ENCODE data around the gene NEU1.
"Not testable (repeated sequence)": the region's sequence is repeated elsewhere in the genome, so short reads cannot be mapped to it uniquely, and the experiment has no call there.

NEU1 gene

GRCh38 chr6:31837369-31838113, 25.1 kb downstream of the NEU1 start:
- DNase-seq, result no peak

GRCh38 chr6:31836474-31837368, 25.9 kb downstream of the NEU1 start:
- no peak for DNase-seq

DNA sequence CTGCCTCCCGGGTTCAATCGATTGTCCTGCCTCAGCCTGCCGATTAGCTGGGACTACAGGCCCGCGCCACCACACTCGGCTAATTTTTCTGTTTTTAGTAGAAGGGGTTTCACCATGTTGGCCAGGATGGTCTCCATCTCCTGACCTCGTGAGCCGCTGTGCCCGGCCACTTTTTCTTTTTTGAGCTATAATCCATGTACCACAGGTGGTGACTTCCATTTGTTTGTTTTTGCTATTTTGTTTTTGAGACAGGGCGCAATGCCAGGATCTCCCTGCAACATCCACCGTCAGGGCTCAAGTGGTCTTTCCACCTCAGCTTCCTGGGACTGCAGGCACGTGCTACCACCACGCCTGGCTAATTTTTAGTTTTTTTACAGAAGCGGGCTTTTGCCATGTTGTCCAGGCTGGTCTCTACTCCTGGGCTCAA, 26.6 kb downstream of the NEU1 start:
- peak; percentile 42 for DNase-seq

GRCh38 chr6:31834367-31835250, 28.0 kb downstream of the NEU1 start:
- peak; percentile 93 for DNase-seq

DNA sequence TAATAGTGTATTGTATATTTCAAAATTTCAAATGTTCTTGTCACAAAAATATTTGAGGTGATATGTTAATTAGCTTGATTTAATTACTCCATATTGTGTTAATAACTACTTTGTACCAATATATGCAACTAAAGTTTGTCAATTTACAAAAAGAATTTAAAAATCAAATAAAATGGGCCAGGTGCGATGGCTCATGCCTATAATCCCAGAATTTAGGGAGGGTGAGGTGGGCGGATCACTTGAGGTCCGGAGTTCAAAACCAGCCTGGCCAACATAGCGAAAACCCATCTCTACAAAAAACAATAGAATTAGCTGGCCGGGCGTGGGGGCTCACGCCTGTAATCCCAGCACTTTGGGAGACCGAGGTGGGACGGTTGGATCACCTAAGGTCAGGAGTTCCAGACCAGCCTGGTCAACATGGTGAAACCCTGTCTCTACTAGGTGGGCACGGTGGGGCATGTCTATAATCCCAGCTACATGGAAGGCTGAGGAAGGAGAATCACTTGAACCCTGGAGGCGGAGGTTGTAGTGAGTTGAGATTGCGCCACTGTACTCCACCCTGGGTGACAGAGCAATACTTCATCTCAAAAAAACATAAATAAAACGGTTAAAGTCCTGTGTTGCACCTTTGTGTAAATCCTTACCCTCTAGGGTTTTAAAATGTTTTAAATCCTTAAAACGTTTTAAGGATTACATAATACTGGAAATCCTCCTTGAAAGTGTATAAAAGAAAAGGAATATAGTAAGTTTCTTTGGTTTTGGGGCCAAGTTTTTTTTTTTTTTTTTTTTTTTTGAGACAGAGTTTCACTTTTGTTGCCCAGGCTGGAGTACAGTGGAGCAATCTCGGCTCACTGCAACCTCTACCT, 31.0 kb downstream of the NEU1 start:
- DNase-seq, result no peak

DNA sequence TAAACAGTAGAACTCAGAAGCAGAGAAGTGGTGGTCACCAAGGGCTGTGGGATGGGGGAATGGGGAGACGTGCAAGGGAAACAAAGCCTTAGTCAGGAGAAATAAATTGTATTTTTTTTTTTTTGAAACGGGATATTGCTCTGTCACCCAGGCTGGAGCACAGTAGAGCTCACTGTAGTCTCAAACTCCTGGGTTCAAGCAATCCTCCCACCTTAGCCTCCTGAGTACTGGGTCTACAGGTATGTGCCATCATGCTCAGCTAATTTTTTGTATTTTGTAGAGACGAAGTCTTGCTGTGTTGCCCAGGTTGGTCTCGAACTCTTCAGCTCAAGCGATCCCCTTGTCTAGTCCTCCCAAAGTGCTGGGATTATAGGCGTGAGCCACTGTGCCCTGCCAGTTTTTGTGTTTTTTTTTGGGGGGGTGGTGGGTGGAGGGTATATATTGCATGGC, 31.7 kb downstream of the NEU1 start:
- DNase-seq, result no peak

GRCh38 chr6:31829633-31830283, 32.9 kb downstream of the NEU1 start:
- peak; percentile 31 for DNase-seq

- peak; percentile 100 for DNase-seq
Measured at GRCh38 chr6:31827286-31828079, 35.1 kb downstream of the NEU1 start, which contains the start of gene HSPA1B. TSS of gene HSPA1B (plus strand) at chr6:31827738. CDS start at chr6:31827951, 213 bp downstream.

- peak; percentile 82 for DNase-seq
Measured at GRCh38 chr6:31826793-31827285, 35.8 kb downstream of the NEU1 start.

DNA sequence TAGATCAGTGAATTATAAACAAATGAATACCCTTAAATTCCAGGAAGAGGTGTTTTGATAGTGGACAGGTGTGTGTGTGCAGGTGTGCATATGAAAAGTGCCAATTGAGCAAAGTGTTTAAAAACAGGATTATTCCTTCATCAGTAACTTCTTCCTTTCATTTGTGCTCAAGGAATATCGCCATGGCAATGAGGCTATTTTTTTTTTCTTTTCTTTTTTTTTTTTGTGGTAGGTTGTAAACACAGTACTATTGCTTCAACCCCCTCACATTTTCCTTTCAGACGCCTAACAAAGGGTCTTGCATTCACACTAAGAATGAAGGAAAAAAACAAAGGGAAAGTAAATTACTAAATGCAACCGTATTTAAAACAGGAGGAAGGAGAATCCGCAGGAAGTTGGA, 37.1 kb downstream of the NEU1 start:
- DNase-seq, result no peak

- not testable (repeated sequence) for DNase-seq
Measured at GRCh38 chr6:31823592-31824196, 38.9 kb downstream of the NEU1 start.

- peak; percentile 60 for DNase-seq
Measured at GRCh38 chr6:31822036-31822821, 40.4 kb downstream of the NEU1 start.

GRCh38 chr6:31821301-31822035, 41.2 kb downstream of the NEU1 start:
- DNase-seq, result peak; percentile 61

DNA sequence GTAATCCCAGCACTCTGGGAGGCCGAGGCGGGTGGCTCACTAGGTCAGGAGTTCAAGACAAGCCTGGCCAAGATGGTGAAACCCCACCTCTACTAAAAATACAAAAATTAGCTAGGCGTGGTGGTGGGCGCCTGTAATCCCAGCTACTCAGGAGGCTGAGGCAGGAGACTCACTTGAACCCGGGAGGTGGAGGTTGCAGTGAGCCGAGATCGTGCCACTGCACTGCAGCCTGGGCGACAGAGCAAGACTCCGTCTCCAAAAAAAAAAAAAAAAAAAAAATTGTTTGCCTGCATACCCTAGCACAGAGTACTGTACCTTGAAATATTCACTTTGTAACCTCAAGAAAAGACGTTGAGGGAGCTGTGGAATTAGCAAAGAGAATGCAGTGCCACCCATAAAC, 42.2 kb downstream of the NEU1 start:
- not testable (repeated sequence) for DNase-seq

DNA sequence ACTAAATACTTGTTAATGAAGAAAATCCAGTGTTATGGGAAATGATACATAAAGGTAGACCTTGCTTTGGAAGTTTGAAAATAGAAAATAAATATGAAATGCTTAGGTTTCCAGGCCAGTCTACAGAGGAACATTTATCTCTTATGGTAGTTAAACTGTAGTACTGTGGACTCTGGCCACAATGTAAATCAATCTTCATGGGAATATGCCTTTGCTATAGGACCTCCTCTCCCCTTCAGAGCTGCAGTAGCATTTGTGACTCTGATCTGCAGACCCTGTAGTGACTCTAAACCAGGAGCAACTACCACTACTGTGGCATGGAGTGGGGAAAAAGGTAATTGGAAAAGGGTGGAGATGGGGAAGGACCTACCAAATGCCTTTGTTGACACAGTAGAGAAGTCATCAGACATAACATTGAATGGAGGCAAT, 42.7 kb downstream of the NEU1 start:
- DNase-seq, result no peak

DNA sequence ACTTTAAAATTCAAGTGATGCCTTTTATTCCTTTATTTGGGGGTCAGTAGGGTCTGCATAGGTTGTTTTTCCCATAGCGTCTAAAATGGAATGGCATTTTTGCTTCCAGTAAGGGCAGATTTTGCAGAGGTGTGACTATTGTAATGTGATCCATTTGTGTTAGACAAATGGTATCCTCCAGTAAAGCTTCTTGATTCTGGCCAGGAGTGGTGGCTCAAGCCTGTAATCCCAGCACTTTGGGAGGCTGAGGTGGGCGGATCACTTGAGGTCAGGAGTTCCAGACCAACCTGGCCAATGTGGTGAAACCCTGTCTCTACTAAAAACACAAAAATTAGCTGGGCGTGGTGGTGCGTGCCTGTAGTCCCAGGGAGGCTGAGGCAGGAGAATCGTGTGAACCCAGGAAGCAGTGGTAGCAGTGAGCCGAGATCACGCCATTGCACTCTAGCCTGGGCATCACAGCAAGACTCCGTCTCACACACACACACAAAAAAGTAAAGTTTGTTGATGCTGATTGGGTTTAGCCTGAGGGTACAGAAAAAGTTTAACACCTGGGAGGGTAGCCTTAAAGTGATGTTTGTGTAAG, 44.6 kb downstream of the NEU1 start:
- not testable (repeated sequence) for DNase-seq

DNA sequence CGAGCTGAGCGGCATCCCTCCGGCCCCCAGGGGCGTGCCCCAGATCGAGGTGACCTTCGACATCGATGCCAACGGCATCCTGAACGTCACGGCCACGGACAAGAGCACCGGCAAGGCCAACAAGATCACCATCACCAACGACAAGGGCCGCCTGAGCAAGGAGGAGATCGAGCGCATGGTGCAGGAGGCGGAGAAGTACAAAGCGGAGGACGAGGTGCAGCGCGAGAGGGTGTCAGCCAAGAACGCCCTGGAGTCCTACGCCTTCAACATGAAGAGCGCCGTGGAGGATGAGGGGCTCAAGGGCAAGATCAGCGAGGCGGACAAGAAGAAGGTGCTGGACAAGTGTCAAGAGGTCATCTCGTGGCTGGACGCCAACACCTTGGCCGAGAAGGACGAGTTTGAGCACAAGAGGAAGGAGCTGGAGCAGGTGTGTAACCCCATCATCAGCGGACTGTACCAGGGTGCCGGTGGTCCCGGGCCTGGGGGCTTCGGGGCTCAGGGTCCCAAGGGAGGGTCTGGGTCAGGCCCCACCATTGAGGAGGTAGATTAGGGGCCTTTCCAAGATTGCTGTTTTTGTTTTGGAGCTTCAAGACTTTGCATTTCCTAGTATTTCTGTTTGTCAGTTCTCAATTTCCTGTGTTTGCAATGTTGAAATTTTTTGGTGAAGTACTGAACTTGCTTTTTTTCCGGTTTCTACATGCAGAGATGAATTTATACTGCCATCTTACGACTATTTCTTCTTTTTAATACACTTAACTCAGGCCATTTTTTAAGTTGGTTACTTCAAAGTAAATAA, 45.3 kb downstream of the NEU1 start:
- DNase-seq, result not testable (repeated sequence)
